ENCODE data around the gene CNBP.
"Not testable (repeated sequence)": the region's sequence is repeated elsewhere in the genome, so short reads cannot be mapped to it uniquely, and the experiment has no call there.

The CNBP gene

DNA sequence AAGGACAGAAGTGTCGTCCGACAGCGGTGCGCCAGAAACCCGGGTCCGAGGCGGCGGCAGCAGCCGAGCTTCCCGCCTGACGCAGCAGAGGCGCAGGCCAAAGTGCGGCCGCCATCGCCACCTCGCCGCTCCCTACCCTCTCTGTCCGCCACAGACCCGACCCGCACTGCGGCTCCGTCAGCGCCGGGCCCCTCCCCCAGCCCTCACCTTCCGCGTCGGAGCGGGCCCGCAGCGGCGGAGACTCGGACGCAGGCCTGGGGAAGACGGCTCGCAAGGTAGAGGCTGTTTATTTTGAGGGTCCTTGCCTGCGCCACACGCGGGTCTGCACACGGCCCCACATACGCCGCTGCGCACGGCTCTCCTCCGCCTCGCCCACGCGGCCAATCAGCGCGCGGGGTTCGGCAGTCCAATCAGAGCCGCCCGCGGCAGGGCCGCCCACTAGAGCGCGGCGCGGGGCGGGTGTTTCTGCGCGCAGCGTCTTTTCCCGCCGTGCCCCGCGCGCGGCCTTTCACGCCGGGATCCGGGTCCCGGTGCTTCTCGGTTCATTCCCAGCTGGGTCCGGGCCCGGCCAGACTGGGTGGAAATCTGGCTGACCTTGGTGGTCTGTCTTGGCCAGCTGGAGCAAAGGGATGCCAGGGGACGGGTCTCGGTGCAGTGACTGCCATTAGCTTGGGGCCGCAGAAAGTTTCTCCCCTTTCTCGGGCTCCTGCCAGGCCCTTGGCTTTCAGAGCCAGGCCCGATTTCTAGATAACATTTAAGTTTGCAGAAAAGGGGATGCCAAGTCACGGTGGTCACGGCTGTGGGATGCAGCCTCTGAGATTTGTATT, at the start of gene CNBP:
Gene CNBP, minus strand, starts transcription at position 328 of the 827 bp plus-strand sequence. CDS start 12,139 bp downstream, outside the sequence.
- DNase-seq (ENCODE audit: low spot score) = peak; percentile 99

DNA sequence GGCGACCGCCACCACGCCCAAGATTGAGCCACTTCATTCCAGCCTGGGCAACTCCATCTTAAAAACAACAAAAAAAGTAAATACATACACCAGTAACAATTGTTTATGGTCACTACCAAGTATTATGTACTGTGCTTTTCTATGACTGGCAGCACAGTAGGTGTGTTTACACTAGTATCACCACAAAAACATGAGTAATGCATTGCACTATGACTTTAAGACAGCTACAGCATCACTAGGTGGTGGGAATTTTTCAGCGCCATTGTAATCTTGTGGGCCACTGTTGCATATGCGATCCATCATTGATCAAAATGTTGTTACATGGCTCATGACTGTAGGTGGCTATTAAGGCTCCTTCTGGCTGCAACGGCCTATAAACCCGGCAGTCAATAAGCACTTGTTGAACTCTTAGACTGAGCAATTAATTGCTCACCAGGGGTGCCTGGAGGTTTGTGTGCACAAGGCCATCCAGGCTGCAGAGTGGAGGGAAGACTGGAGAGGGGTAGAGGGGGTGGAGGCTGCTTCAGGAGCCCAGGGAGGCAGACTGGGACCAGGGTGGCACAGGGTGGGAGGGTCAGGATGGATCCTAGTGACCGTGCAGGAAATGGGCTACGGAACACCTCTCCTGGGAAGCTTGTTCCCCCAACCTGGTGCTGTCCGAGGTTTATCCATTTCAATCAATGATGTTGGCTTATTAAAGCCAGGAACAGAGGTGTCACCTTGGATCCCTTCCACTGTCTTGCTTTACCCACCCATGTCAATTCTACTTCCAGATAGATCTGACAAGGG, 47.8 kb upstream of the CNBP start:
- DNase-seq (ENCODE audit: low spot score) = no peak

DNA sequence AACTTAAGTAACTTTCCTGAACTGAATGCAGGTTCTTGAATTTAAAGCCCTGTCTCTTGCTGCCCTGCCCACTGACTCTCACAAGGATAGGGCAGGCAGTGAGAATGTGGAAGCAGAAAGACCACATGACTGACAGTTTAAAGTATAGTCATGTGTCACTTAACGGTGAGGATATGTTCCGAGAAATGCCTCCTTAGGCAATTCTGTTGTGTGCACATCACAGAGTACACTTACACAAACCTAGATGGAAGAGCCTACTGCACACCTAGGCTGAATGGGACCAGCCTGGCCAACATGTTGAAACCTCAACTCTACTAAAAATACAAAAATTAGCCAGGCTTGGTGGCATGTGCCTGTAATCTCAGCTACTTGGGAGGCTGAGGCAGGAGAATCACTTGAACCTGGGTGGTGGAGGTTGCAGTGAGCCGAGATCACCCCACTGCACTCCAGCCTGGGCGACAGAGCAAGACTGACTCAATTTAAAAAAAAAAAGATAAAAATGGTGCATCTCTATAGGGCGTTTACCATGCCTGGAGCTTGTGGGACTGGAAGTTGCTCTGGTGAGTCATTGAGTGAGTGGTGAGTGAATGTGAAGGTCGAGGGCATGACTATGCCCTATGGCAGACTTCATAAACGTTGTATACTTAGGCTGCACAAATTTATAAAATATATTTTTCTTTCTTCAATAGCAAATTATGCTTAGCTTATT, 46.8 kb upstream of the CNBP start:
- DNase-seq (ENCODE audit: low spot score) = no peak

DNA sequence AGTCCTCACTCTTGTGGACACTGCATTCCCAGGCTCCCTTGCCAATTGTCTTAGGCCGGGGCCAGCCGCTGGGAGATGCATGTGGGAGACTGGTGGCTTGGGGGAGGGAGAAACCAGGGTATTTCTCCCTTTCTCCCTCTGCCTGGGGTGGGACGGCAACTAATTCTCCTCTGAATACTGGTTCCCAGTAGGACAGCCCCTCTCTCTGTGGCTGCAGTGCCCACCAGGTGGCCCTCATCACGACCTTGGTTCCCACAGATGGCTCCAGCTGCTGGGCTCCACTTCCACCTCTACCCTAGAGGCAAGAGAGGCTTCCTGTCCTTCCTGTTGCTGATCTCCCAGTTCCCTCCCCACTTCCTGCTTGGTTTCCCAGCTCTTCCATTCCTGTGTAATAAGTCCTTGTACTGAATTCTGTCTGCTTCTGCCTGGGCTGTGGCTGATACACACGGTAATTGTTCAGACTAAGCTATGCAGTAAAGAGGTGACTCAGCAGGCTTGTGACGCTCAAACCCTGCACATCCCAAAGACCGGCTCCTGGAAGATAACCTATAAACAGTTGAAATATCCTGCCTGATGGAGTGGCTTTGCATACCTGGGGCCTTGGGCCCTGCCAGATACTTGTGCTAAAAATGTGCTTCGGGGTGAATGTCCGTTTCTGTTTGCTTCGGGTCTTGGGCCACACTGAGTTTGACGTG, 45.3 kb upstream of the CNBP start:
- no peak for DNase-seq (ENCODE audit: low spot score)

DNA sequence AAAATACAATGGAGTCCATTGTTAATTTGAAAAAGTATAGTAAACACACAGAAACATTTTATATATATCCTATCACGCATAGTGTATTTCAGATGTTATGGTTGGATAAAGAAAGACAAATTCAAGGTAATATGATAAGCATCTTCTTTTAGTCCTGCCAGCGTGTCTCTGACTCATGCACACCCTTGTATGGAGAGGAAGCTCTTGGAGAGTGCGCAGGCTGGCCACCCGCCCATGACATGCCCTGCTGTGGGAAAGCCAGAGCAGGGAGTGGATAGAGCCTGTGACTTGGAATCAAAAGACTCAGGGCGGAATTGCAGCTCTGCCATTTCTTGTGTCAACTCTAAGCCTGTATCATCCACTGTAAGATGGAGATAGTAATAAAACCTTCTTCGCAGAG, 42.7 kb upstream of the CNBP start:
- no peak for DNase-seq (ENCODE audit: low spot score)

DNA sequence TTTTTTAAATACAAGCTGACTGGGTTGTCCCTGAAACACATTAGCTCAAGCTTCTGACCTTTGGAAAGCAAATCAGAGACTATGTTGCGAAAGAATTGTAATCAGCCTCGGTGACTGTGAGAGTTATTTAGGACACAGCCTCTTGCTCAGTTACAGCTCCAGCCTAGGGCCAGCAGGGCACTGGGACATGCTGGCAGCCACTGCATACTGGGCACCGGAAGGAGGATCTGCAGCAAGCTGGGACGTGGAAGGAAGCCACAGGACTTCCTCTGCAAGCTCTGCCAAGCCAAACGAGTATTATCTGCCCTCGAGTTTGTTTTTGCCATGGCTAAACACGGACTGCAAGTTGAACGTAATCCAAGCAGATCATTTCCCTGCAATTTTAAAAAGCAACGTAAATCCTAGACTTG, 41.3 kb upstream of the CNBP start:
- no peak for DNase-seq (ENCODE audit: low spot score)

DNA sequence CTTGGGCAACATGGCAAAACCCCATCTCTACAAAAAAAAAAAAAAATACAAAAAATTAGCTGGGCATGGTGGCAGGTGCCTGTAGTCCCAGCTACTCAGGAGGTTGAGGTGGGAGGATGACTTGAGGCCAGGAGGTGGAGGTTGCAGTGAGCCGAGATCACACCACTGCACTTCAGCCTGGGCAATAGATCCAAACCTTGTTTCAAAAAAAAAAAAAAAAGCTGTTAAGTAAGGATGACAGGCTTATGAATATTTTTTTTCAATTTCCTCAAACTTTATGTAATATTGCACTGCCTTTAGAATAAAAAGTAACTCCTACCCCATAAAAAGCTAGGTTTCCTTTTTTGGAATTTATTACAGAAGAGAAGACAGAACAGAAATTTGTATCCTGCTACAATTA, 40.7 kb upstream of the CNBP start:
- DNase-seq (ENCODE audit: low spot score) = not testable (repeated sequence)

DNA sequence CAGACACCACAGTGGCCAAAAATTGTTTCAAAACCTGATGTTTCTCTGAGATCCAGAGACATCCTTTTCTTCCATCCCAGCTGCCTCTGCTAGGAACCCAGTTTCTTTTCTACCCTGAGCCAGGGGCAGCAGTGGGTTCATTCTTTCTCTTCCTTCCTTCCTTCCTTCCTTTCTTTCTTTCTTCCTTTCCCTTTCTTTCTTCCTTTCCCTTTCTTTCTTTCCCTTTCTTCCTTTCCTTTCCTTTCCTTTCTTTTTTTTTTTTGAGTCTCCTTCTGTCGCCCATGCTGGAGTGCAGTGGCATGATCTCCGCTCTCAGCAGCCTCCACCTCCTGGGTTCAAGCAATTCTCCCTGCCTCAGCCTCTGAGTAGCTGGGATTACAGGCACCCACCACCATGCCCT, 35.0 kb upstream of the CNBP start:
- DNase-seq (ENCODE audit: low spot score) = no peak

DNA sequence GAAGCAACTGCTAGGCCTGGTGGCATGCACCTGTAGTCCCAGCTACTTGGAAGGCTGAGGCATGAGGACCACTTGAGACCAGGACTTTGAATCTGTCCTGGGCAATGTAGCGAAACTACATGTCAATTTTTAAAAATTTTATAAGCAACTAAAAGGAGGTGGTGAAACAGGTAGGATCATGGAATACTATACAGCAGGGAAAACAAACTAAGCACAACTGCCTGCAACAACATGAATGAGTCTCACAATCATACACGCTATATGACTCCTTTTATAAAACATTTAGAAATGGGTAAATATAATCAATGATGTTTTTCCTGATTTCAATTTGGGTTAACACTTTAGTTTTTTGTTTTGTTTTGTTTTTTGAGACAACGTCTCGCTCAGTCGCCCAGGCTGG, 29.5 kb upstream of the CNBP start:
- DNase-seq (ENCODE audit: low spot score) = no peak

DNA sequence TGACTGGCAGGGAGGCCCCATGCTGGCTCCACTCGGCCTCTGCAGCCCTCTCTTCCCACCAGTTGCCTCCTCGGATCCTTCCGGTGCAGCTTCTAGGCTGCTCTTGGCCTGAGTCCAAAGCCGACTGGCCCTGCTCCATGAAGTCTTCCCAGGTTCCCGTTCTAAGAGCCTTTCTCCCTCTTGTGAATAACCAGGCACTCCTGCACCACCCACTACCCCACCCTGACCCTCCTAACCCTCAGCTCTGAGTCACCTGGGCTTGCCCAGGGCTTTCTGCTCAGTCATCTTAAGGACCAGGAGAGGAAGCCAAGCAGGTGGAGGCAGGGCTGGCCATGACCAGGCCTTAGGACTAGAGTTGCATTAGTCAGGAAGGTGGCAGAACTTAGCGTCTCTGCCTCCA, 28.1 kb upstream of the CNBP start:
- DNase-seq (ENCODE audit: low spot score) = no peak

DNA sequence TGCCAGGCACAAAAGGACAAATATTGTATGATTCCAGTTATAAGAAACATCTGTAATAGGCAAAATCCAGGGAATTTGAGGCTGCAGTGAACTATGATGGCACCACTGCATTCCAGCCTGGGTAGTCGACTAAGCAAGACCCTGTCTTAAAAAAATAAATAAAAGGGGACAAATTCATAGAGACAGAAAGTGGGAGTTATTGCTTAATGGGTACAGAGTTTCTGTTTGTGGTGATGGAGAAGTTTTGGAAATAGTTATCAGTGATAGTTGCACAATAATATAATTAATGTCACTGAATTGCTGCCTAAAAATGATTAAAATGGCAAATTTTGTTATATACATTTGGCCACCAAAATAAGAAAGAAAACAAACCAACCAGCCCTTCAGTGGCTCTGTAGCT, 27.6 kb upstream of the CNBP start:
- DNase-seq (ENCODE audit: low spot score) = no peak

DNA sequence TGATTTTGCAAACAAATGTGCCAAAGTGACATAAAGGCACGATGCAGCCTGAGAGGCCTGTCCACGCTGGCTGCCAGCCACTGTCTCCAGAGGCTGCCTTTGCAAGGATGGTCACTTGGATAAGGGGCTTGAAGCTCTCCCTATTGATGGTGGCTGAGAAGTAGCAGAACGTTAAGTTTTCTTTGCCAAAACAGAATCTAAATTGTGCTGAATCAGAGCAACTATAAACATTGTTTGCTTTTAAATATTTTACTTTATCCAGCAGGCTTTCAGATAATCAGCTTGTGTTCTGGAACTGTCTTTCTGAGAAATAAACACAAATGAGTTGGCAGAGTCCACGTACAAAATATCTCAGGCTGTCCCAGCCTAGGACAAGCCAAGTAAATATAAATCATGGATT, 23.8 kb upstream of the CNBP start:
- DNase-seq (ENCODE audit: low spot score) = no peak

DNA sequence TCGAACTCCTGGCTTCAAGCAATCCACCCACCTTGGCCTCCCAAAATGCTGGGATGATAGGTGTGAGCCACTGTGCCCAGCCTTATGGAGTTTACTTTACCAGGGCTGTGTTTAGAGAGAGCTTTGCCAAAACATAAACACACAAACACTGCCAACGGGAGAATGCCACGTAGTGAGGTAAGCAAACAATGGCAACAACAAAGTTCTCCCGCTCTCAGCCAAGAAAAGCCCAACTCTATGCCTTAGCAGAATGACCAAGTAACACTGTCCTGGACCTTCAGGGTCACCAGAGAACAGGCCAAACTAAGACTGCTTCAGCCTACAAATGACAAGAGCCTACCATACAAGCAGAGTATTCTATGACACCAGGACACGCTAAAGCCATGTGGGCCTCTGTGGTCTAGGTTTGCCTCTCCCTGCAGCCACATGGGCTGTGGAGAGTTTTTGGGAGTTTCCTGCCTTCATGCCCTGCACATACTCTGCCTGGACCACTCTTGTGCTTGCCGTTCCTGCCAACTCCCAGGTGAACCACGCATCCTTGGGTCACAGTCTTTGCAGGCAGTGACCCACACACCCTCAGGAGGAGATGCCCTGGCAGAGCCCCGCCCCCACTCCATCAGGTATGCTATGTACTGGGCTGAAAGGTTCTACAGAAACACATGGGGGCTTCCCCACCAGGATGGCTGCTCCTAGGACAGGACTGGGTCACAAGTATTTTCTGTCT, 21.6 kb upstream of the CNBP start:
- DNase-seq (ENCODE audit: low spot score) = no peak

DNA sequence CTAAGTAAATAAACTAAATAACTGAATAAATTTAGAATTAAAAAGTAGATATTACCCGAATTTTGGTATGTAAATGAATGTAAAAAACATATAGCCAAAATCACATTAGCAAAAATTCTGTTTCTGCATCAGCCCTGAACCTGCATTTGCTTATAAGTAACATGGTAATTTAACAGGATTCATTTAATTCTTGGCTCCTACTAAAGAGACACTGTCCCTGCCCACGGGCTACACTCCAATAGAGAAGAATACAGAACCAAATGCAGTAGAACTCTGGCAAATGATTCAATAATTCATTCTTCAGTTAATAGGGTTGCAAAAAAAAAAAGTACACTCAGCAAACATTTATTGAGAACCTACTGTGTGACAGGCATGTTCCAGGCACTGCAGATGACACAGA, 20.8 kb upstream of the CNBP start:
- no peak for DNase-seq (ENCODE audit: low spot score)

DNA sequence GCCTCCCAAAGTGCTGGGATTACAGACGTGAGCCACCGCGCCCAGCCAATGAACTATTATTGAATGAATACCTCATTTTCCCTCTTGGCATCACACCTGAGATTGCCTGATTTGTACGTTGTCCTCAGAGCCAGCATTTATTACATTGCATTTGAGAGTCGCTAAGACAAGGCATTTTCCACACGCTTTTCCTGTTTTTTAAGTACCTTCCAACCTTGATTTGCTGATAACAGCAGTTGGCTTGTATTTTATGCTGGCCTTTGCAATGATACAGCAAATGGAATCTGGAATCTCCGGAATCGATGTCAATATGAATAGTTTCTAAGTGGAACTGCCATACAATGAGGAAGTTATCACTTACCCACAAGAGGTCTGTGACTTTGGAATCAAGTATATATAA, 15.7 kb upstream of the CNBP start:
- no peak for DNase-seq (ENCODE audit: low spot score)

DNA sequence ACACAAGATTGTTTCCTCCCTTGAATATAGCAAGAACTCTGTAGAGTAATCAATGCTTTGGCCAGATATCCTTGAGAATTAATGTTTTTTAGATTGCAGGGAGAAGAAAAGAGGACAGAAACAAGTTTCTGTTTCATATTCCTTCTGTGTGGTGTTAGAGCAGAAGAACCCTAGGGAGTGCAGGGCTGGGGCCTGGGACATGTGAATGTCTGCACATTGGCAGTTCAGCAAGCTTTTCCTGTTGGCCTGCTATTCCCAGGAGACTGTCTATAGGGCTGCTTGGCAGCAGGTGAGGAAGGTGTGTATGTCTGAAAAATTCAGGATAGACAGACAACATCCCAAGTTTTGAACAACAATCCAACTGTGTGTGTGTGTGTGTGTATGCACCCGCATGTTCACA, 13.6 kb upstream of the CNBP start:
- no peak for DNase-seq (ENCODE audit: low spot score)

DNA sequence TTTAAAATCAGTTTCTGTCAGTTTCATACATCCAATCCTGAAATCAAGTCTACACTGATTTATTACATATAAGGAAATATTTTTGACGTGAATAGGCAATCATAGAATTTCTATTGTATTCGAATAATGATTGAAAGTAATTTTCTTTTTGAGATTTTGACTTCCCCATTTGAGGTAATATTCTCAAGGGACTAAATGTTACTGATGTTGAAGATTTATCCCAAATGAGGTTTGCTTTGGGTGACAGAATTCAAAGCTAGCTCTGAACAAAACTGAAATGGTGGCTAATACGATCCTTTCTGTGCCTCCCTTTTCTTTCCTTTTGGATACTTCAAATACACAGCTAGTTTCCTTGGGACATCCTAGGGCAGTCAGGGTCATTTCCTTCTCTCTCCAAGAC, 12.9 kb upstream of the CNBP start:
- no peak for DNase-seq (ENCODE audit: low spot score)

DNA sequence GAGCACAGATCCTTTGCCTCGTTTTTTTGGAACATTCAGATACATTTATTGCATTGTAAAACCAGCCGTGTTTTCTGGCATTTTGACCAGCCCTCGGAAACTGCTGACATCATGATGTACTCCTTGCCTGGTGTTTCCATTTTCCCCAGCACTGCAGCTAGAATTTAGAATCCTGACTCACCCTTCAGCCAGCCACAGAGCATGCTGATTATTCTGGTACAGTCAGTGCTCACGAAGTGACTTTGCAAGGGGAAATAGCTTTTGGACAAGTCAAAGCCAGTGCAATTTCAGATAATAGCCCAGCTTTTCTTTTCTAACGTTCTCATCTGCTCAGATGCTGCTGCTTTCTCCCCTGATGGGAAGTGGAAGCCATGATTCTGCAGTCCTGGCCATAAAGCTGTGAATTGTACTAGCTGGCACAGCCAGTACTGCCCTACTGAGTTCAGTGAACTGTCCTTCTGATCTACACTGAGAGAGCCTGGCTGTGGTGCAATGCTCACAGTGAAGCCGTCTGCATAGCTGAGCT, 12.1 kb upstream of the CNBP start:
- no peak for DNase-seq (ENCODE audit: low spot score)

DNA sequence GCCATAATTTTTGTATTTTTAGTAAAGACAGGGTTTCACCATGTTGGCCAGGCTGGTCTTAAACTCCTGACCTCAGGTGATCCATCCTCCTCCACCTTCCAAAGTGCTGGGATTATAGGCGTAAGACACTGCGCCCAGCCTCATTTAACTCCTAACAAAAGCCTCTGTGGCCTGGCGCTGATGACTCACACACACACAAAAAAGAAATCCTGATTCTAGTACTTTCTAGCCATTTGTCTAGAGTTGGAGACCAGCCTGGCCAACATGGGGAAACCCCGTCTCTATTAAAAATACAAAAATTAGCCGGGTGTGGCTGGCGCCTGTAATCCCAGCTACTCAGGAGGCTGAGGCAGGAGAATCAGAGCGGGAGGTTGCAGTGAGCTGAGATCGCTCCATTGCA, 6.1 kb upstream of the CNBP start:
- not testable (repeated sequence) for DNase-seq (ENCODE audit: low spot score)

DNA sequence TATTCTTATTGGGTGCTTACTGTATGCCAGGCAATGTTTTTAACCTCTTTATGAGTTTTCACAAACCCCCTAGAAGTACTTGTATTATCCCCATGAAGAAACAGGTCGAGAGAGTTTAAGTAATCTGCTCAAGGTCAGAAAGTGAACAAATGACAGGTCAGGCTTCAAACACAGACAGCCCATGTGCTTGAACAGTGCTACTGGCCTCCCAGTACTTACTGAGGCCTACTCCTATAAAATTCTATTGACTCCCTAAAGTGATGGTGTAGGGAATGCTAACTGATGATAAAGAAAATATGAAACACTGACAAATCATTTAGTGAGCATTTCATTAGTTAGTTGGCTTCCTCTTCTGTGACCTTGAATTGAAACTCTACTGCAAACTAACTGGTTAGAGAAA, 4.2 kb upstream of the CNBP start:
- no peak for DNase-seq (ENCODE audit: low spot score)

DNA sequence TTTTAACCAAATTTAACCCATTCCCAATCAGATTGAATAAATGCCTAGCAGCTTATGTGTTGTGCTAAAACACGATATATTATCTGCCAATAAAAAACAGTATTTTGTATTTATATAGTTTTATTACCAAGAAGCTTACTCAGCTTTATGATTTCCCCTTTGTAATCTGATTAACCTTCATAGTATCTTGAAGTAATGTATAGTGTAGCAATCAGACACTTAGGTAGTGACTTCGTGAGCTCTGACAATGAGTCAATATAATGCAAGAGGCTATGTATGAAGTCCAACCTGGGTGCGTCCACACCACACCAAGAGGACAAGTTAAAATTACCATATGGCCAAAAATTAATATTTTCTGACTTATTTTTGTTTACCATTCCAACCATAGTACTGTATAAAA, 2.1 kb upstream of the CNBP start:
- DNase-seq (ENCODE audit: low spot score) = no peak
